GM21360 (cell line): ENCODE results near the gene IMPG2.

Experiments
- ATAC-seq: cut with Tn5 transposase; IDR thresholded peaks from one replicate; pipeline ENCODE4 v1.9.1; 2021; ENCODE audit warnings: mild to moderate bottlenecking, moderate library complexity; ENCODE audit not compliant: unreplicated experiment

Gene IMPG2

GRCh38 chr3:101278727-101279126 is 41.6 kb downstream of the IMPG2 start:
- no peak for ATAC-seq

- no peak for ATAC-seq
These were observed 46.8 kb downstream of the IMPG2 start for GRCh38 chr3:101273608-101274007.

- no peak for ATAC-seq
These were observed 47.2 kb downstream of the IMPG2 start for GRCh38 chr3:101273156-101273555.

GRCh38 chr3:101271728-101272127 is 48.6 kb downstream of the IMPG2 start:
- no peak for ATAC-seq

- ATAC-seq, result no peak
These were observed 50.2 kb downstream of the IMPG2 start for GRCh38 chr3:101270149-101270548.

- no peak for ATAC-seq
These were observed 51.3 kb downstream of the IMPG2 start for GRCh38 chr3:101268971-101269671.

- no peak for ATAC-seq
These were observed 52.2 kb downstream of the IMPG2 start for GRCh38 chr3:101268141-101268540.

GRCh38 chr3:101266566-101266965 is 53.8 kb downstream of the IMPG2 start:
- no peak for ATAC-seq

GRCh38 chr3:101266071-101266470 is 54.3 kb downstream of the IMPG2 start:
- ATAC-seq, result no peak

- peak; percentile 75 for ATAC-seq
These were observed 57.8 kb downstream of the IMPG2 start for GRCh38 chr3:101262393-101263240.

- no peak for ATAC-seq
These were observed 58.9 kb downstream of the IMPG2 start for GRCh38 chr3:101261506-101261905.

GRCh38 chr3:101259485-101260341 is 60.7 kb downstream of the IMPG2 start:
- ATAC-seq, result no peak

- ATAC-seq, result no peak
These were observed 63.9 kb downstream of the IMPG2 start for GRCh38 chr3:101256511-101256910.

- no peak for ATAC-seq
These were observed 64.9 kb downstream of the IMPG2 start for GRCh38 chr3:101255441-101255840.

- ATAC-seq, result no peak
These were observed 67.0 kb downstream of the IMPG2 start for GRCh38 chr3:101253396-101253795.

- ATAC-seq, result no peak
These were observed 67.4 kb downstream of the IMPG2 start for GRCh38 chr3:101252945-101253344.

- ATAC-seq, result no peak
These were observed 68.1 kb downstream of the IMPG2 start for GRCh38 chr3:101252307-101252706.

- no peak for ATAC-seq
These were observed 68.9 kb downstream of the IMPG2 start for GRCh38 chr3:101251441-101251840.

- ATAC-seq, result no peak
These were observed 70.9 kb downstream of the IMPG2 start for GRCh38 chr3:101249522-101249921.

- ATAC-seq, result no peak
These were observed 71.6 kb downstream of the IMPG2 start for GRCh38 chr3:101248736-101249135.

GRCh38 chr3:101244212-101244575 is 76.2 kb downstream of the IMPG2 start:
- no peak for ATAC-seq
